T1000 (cell line): ENCODE results near the gene YY1.
A peak's percentile ranks its signal among the peaks of the same experiment; 100 is the strongest.
"Not testable (repeated sequence)": the region's sequence is repeated elsewhere in the genome, so short reads cannot be mapped to it uniquely, and the experiment has no call there.

Experiments used
- DNase-seq: peaks from one replicate; lab custom pipeline; 2025; ENCODE audit warnings: mixed read lengths; lab: John Stamatoyannopoulos, UW

The YY1 gene

GRCh38 chr14:100283984-100284881 lies 45.3 kb downstream of the YY1 start:
- DNase-seq: no peak

- peak; percentile 58 for DNase-seq
Measured at GRCh38 chr14:100285021-100285912, 46.3 kb downstream of the YY1 start.

DNA sequence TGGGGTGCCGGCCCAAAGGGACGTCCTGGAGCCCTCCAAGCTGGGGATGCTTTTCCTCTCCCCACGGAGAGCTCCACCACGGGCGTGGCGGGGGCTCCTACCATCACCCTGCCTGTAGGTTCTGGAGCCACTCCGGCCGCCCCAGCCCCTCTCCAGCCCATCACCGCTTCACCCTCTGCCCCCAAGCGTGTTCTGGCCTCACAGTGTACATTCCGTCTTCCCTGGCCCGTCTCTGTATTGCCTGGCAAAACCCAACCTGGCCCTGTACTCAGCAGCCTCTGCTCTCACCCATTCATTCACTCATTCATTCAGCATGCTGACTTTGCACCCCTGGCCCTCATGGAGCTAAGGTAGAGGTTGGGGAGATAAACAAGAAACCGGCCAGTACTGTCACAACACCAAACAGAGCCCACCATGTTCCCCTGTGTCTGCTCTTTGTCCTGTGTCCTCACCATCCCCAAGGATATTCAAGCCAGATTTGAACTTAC lies 47.0 kb downstream of the YY1 start:
- DNase-seq: no peak

GRCh38 chr14:100286484-100287191 lies 47.7 kb downstream of the YY1 start:
- DNase-seq: no peak

GRCh38 chr14:100287202-100287997 lies 48.5 kb downstream of the YY1 start:
- DNase-seq: no peak

GRCh38 chr14:100287998-100288295 lies 49.0 kb downstream of the YY1 start:
- not testable (repeated sequence) for DNase-seq

DNA sequence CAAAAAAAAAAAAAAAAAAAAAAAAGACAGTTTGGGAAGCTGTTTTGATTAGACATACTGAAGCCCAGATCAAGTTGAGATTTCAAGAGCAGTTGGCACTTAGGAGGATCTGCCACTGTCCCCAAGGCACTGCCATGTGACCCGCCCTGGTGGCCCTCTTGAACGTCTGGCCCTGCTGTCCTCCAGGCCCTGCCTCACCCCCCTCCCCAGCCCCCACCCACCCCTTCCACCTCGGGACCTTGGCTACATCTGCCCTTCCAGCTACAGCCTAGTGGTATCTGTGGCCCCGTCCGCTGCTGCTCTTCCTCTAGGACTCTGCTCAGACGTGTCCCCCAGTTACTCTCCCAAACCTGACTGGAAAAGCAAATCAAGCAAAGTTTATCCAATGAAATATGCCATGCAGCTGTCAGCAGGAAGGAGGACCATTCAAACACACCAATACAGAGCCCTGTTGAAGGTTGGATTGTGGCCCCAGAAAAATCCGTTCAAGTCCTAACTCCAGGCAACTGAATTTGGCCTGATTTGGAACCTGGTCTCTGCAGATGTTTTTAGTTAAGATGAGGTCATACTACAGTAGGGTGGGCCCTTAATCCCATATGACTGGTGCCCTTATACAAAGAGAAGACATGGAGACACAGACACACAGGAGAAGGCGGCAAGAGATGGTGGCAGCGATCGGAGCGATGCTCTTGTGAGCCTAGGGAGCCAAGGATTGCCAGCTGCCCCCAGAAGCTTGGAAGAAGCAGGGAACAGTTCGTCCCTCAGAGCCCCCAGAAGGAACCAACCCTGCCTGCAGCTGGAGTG lies 49.6 kb downstream of the YY1 start:
- no peak for DNase-seq

DNA sequence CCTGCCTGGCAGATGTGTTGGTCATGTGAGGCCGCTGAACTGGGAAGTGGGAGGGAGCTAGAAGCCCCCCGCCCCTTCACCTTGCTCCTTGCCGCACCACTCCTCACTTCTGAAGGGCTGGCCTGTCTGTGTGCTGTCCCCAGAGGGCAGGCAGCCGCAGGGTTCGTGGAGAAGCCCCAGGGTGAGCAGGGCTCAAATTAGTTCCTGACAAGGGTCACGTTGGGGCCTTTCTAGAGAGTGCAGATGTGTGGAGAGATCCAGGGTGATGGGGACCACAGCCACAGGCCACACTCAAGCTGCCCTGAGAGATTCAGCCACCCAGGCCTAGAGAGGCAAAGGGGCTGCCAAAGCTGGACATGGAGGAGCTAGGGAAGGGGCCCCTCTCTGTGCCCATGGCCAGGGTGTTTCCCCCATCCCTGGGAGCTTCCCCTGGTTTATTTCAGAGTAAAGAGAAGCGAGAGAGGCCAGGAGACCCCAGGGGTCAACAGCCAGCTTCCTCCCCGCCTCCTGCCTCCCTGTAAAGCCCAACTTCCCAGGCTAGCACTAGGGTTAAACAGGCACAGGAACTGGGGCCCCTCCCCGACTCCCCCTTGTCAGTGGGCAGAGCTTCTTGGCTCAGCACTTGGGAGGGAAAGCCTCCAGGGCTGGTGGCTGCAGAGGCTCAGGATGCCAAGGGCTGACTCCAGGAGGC lies 51.1 kb downstream of the YY1 start:
- DNase-seq: no peak

DNA sequence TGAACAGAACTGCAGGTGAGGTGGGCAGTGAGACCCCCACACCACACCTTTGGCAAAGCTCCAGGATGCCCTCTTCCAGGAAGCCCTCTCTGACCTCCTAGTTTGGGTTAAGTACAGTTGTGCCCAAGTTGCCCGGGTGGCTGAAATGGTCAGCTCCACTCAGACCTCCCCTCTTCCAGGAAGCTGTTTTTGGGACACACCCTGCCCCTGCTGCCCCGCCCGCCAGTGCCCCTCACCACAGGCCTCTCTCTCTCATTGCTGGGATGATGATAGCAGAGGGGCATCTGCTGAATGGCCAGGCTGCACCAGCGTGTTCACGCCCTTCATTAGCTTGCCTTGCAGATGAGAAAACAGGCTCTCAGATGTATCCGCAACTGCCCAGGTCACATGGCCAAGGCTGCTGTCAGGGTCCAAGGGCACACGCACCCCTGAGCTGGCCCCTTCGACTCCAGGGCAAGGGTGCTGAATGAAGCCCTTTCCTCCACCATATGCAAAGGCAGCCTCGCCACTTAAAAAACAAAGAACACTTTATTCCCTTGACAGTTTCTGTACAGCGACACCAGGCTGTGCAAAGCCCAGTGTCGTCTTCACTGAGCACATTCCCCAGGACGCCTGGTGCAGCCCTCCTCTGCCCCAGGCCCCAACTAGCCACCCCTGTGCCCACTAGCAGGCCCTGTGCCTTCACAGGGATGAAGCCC lies 51.8 kb downstream of the YY1 start:
- DNase-seq: no peak

GRCh38 chr14:100291305-100292075 lies 52.5 kb downstream of the YY1 start:
- DNase-seq: no peak

DNA sequence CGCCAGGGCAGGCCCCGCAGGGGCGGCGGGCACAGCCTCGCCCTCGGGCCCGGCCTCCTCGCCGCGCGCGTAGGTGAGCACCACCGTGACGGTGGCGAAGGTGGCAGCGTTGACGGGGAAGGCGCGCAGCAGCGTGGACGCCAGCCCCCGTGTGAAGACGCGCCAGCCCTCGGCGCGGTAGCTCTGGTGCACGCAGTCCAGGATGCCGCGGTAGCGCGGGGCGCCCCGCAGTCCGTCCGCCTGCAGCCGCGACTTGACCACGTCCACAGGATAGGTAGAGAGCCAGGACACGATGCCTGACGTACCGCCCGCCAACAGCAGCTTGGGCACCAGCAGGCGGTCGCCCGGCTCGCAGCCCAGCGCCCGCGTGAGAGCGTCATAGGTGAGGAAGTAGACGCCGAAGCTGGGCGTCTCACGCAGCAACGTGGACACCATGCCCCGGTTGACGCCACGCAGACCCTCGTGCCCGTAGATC lies 53.4 kb downstream of the YY1 start:
- no peak for DNase-seq

- no peak for DNase-seq
Measured at GRCh38 chr14:100292776-100293461, 54.0 kb downstream of the YY1 start.

- DNase-seq: no peak
Measured at GRCh38 chr14:100293497-100294212, 54.7 kb downstream of the YY1 start.

- DNase-seq: no peak
Measured at GRCh38 chr14:100294213-100294962, 55.4 kb downstream of the YY1 start.

DNA sequence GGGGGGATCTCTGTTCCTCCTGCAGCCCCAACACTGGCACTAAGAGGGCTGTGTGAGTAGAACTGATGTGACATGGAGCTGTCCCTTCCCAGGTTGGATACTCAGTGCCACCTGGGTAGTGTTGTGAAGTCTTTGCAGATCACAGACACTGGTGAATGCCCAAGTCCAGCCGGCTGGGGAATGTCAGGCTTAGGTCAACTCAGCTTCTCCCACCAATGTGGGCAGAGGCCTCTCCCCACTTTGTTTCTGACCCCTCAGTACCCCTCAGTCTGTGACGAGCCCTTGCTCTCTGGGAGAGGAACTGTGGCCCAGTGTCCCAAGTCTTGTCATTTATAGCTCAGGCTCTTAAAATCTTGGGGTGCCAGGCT lies 56.0 kb downstream of the YY1 start:
- DNase-seq: no peak

GRCh38 chr14:100295376-100296105 lies 56.6 kb downstream of the YY1 start:
- no peak for DNase-seq
